Pancreas (tissue), 10 donors: Measurements from ENCODE around the gene AP5B1. TPM values are rescaled to one million over a fixed set of nuclear protein-coding genes. Genes with fewer than 3 reads are reported as not detected.
"Not testable (repeated sequence)": the region's sequence is repeated elsewhere in the genome, so short reads cannot be mapped to it uniquely, and the experiment has no call there.

Experiments
- ATAC-seq, 4 donors: fragments of 200-7000 bp; cut with Tn5 transposase; one replicate each; pipeline versions ENCODE4 v1.8.0 to v1.9.1; 2020; ENCODE audit warnings: mild to moderate bottlenecking in 4 of 4, moderate library complexity in 4 of 4
- DNase-seq, 6 donors: peaks; one replicate each; pipeline ENCODE4 v3.0.0-alpha.2; 2020
- FAIRE-seq: peaks from 2 replicates; lab custom pipeline; 2012; peaks lifted over from hg19 to GRCh38; lab: Jason Lieb, UNC
- H3K27ac ChIP-seq, 4 donors: fragments of 200-600 bp; sonication (generic); 1 replicate in 3 of 4; 2 replicates in 1 of 4; pipeline versions ENCODE4 v1.5.0 to v1.8.0; 2020
- H3K27me3 ChIP-seq, 4 donors: fragments of 200-600 bp; one replicate each; pipeline ENCODE4 v1.8.0; 2021
- H3K36me3 ChIP-seq, 3 donors: fragments of 200-600 bp; sonication (generic) in 1 of 3; one replicate each; pipeline versions ENCODE4 v1.5.0 to v1.8.0; 2020 to 2021
- H3K4me1 ChIP-seq, 3 donors: fragments of 200-600 bp; one replicate each; pipeline ENCODE4 v1.8.0; 2021
- H3K4me3 ChIP-seq, 4 donors: fragments of 200-600 bp; sonication (generic) in 2 of 4; one replicate each; pipeline versions ENCODE4 v1.5.0 to v1.8.0; 2020 to 2021
- H3K9me3 ChIP-seq, 4 donors: fragments of 200-600 bp; one replicate each; pipeline ENCODE4 v1.8.0; 2021
- CTCF ChIP-seq, 4 donors: fragments of 200-600 bp; sonication (generic) in 3 of 4; IDR thresholded peaks; one replicate each; pipeline versions ENCODE4 v1.5.0 to v1.8.0; 2021; ENCODE audit warnings: antibody characterized with exemption in 4 of 4
- whole genome bisulfite sequencing, 2 donors: extraction: QIAGEN DNeasy Blood & Tissue Kit; methylation state at CpG; one replicate each; pipeline ENCODE4 v1.1.7; 2013; 5-methylcytosine and 5-hydroxymethylcytosine counted together
- intact Hi-C, 3 donors: fragments of 100-400 bp; cut with DNase I; formaldehyde crosslinking; loops; one replicate each; pipeline versions ENCODE4 v1.11.1 to v1.14.2; 2022
- polyA plus RNA-seq, 2 donors: library from polyadenylated mRNA; stranded (reverse); fragments of 200-250 nt; gene quantifications; one replicate each; pipeline ENCODE4 v1.2.3, GENCODE V29; 2013
- total RNA-seq, 6 donors: library from RNA; stranded (reverse); fragmentation: NEBNext Ultra II Directional in 4 of 6; extraction: Animal tissue kit (Norgen Biotek cat#: 25700) in 4 of 6; gene quantifications; one replicate each; pipeline versions ENCODE4 v1.2.1 to v1.2.4, GENCODE V29; 2021 to 2023
- donor health status: healthy with polysubstance abuse.
- donor health status: DM: no; HTN: no; CAD: no; lungs with moderate emphysema.
- donor health status: DM: no; HTN: no; CAD: no.
- donor health status: control.
- donor health status: control.
- donor health status: Bipolar disorder and iron deficiency.
- donor health status: DM: yes; HTN: yes; CAD: no.
- donor health status: DM: no; HTN: no; CAD: no.
- donor health status: DM: no; HTN: no; CAD: no.
- donor health status: DM: yes; HTN: yes; CAD: no.

AP5B1 gene
- total and polyA plus RNA-seq, 8 donors = 4.2 to 12.7 (median 11.1) TPM

- intact Hi-C loops = no loop called here
- H3K4me1 ChIP-seq = peaks cover 0 to 4% (median 0%) of the 10 kb centered on the region in 3 donors
- H3K4me3 ChIP-seq = no peak overlapping the region
- 76 to 82% methylated on average over 10 of the region's 10 CpGs for WGBS, 2 donors
- H3K36me3 ChIP-seq = no peaks in the 10 kb centered on the region
- ATAC-seq (no peak), DNase-seq (no peak), FAIRE-seq (no peak)
- no peaks in the 10 kb centered on the region for H3K9me3 ChIP-seq
- H3K27ac ChIP-seq = no peak overlapping the region
- no peaks in the 10 kb centered on the region for H3K27me3 ChIP-seq
- TF ChIP-seq CTCF (IDR thresholded peaks at IDR 0.05) = no peak
These were observed 13.4 kb downstream of the AP5B1 start for GRCh38 chr11:65767406-65767805.

- Histone ChIP-seq H3K27me3 (no peaks in the 10 kb centered on the region), H3K4me3 (no peak overlapping the region), H3K27ac (no peak overlapping the region), H3K36me3 (no peaks in the 10 kb centered on the region), H3K4me1 (no peaks in the 10 kb centered on the region), H3K9me3 (no peaks in the 10 kb centered on the region)
- no peak for FAIRE-seq
- no peak for ATAC-seq
- intact Hi-C loops = no loop called here
- no peak for TF ChIP-seq CTCF (IDR thresholded peaks at IDR 0.05)
- whole genome bisulfite sequencing, 2 donors = 67 to 76% methylated on average over 7 of the region's 7 CpGs
- no peak for DNase-seq
These were observed 14.2 kb downstream of the AP5B1 start for GRCh38 chr11:65766535-65766934.

- FAIRE-seq = no peak
- WGBS, 2 donors = 45 to 46% methylated on average over 5 of the region's 5 CpGs
These were observed 16.3 kb downstream of the AP5B1 start for GRCh38 chr11:65764434-65764833.

GRCh38 chr11:65762816-65763215, 18.0 kb downstream of the AP5B1 start:
- FAIRE-seq, H3K4me3 ChIP-seq, H3K27ac ChIP-seq, DNase-seq, H3K36me3 ChIP-seq, intact Hi-C loops, H3K4me1 ChIP-seq, H3K27me3 ChIP-seq, ATAC-seq, H3K9me3 ChIP-seq: not testable (repeated sequence)
- WGBS, 2 donors = 92 to 98% methylated on average over 19 to 29 of the region's 29 CpGs

More at GRCh38 chr11:65764434-65764833, 16.3 kb downstream of the AP5B1 start:
- no peak for TF ChIP-seq CTCF (IDR thresholded peaks at IDR 0.05)
- Histone ChIP-seq H3K9me3 (no peaks in the 10 kb centered on the region), H3K27me3 (no peaks in the 10 kb centered on the region), H3K36me3 (no peaks in the 10 kb centered on the region), H3K27ac (no peak overlapping the region), H3K4me1 (no peaks in the 10 kb centered on the region), H3K4me3 (no peak overlapping the region)
- DNase-seq (no peak), ATAC-seq (no peak)
- intact Hi-C loops = no loop called here

- H3K4me1 ChIP-seq, H3K9me3 ChIP-seq, H3K27me3 ChIP-seq, H3K36me3 ChIP-seq, DNase-seq, intact Hi-C loops, FAIRE-seq, H3K27ac ChIP-seq, ATAC-seq, H3K4me3 ChIP-seq: not testable (repeated sequence)
- 43 to 61% methylated on average over 3 to 5 of the region's 5 CpGs for WGBS, 2 donors
These were observed 18.6 kb downstream of the AP5B1 start for GRCh38 chr11:65762169-65762568.

GRCh38 chr11:65745049-65745448, 35.7 kb downstream of the AP5B1 start:
- intact Hi-C loops = no loop called here
- Histone ChIP-seq H3K4me3 (no peak overlapping the region), H3K27ac (no peak overlapping the region), H3K4me1 (no peaks in the 10 kb centered on the region), H3K9me3 (no peaks in the 10 kb centered on the region), H3K27me3 (no peaks in the 10 kb centered on the region), H3K36me3 (no peaks in the 10 kb centered on the region)
- FAIRE-seq = no peak
- ATAC-seq = peak in 1 of 4 donors; percentile 17
- no peak for TF ChIP-seq CTCF (IDR thresholded peaks at IDR 0.05)
- peak in 1 of 6 donors; percentile 53 for DNase-seq
- 78 to 87% methylated on average over 17 of the region's 17 CpGs for WGBS, 2 donors
